HG03095 (cell line): ENCODE data around the gene PUS1.
"Not testable (repeated sequence)": the region's sequence is repeated elsewhere in the genome, so short reads cannot be mapped to it uniquely, and the experiment has no call there.

Experiments used
- ATAC-seq: cut with Tn5 transposase; IDR thresholded peaks from one replicate; pipeline ENCODE4 v1.9.1; 2021; ENCODE audit warnings: moderate library complexity; ENCODE audit not compliant: unreplicated experiment

Gene PUS1

GRCh38 chr12:131959641-131960589 lies 30.8 kb downstream of the PUS1 start:
- ATAC-seq: no peak

GRCh38 chr12:131960590-131961325 lies 31.7 kb downstream of the PUS1 start:
- ATAC-seq: not testable (repeated sequence)

GRCh38 chr12:131961328-131961727 lies 32.3 kb downstream of the PUS1 start:
- ATAC-seq: not testable (repeated sequence)

GRCh38 chr12:131962069-131962468 lies 33.0 kb downstream of the PUS1 start:
- no peak for ATAC-seq

GRCh38 chr12:131963381-131963780 lies 34.3 kb downstream of the PUS1 start:
- ATAC-seq: no peak

DNA sequence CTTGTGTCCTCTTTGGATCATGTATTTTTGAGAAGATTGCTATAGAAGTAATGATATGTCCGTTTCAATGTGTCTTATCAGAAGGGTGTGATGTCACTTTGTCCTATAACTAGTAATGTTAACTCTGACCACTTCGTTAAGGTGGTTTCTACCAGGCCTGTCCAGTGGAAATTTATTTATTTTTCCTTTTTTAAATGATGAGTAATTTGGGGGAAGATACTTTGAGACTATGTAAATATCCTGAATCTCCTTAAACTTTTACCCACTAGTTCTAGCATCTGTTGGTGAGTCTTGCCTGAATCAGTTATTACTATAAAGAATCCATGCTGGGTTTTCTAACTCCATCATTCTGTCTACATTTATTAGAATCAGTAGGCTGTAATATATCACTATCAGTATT lies 36.0 kb downstream of the PUS1 start:
- ATAC-seq: no peak

DNA sequence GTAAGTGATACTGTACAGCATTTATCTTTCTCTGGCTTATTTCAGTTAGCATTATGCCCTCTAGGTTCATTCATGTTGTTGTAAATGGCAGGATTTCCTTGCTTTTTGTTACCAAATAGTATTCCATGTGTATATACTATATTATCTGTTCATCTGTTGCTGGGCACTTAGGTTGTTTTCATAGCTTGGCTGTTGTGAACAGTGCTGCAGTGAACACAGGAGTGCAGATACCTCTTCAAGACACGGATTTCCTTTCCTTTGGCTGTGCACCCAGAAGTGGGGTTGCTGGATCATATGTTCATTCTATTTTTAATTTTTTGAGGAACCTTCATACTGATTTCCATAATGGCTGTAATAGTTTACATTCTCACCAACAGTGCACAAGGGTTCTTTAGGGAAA lies 42.1 kb downstream of the PUS1 start:
- no peak for ATAC-seq

GRCh38 chr12:131975228-131975627 lies 46.2 kb downstream of the PUS1 start:
- ATAC-seq: no peak

DNA sequence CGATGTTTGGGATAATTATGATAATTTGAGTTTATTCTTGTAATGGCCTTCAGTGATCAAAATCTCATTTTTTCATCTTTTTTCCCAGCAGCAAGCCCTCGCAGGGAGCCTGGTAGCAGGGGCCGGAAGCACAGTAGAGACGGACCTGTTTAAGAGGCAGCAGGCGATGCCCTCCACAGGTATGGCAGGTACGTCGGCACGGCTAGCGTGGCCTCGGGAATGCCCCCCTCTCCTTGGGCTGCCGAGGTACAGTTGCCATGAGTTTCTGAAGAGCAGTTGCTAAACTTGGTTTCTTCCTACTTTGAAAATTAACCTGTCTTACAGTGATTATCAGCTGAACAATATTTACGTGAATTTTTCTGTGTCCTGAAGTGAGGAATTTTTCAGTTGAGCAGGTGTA lies 50.5 kb downstream of the PUS1 start:
- no peak for ATAC-seq

DNA sequence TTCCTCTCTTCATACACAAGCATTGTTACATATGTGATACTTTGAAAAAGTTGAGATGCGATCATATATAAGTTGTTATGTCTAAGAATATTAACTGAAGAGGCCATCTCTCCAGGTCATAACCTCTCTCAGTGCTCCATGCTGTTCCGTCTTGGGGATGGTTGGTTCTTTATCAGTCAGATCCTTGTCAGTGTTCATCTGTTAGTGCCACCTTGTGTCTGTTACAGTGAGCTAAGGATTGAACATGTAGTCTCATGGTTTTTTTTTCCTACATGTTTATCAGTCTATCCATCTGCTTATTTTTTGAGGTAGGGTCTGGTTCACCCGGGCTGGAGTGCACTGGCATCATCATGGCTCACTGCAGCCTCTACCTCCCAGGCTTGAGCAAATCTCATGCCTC lies 51.2 kb downstream of the PUS1 start:
- ATAC-seq: no peak

DNA sequence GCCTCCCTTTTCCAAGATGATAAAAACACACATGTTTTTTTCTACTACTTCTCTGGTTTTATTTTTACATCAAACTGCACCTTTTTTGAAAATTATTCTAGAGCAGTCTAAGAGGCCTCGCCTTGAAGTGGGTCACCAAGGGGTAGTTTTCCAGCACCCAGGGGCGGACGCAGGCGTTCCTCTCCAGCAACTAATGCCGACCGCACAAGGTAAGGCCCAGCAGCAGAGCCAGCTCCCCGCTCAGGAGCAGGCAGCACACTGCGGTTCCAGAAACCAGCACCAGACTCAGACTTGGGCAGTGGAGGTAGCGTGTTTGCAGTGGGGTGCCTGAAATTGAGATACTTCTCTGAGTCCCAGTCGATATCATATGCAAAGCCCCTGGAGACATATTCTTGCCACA lies 52.3 kb downstream of the PUS1 start:
- ATAC-seq: no peak

- ATAC-seq: no peak
Observed at GRCh38 chr12:131982041-131982440, 53.0 kb downstream of the PUS1 start.

- ATAC-seq: no peak
Observed at GRCh38 chr12:131983026-131983425, 54.0 kb downstream of the PUS1 start.

GRCh38 chr12:131983554-131983953 lies 54.5 kb downstream of the PUS1 start:
- no peak for ATAC-seq

GRCh38 chr12:131984334-131984733 lies 55.3 kb downstream of the PUS1 start:
- no peak for ATAC-seq

DNA sequence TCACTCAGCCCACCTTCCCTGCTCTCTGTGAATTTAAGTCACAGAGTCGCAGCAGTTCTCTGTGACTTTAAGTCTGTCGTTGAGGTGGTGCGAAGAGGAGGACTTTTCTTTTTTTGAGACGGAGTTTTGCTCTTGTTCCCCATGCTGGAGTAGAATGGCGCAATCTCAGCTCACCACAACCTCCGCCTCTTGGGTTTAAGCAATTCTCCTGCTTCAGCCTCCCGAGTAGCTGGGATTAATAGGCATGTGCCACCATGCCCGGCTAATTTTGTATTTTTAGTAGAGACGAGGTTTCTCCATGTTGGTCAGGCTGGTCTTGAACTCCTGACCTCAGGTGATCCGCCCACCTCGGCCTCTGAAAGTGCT lies 56.4 kb downstream of the PUS1 start:
- ATAC-seq: not testable (repeated sequence)

- no peak for ATAC-seq
Observed at GRCh38 chr12:131986361-131986760, 57.3 kb downstream of the PUS1 start.

- ATAC-seq: no peak
Observed at GRCh38 chr12:131986910-131987309, 57.8 kb downstream of the PUS1 start.

- ATAC-seq: no peak
Observed at GRCh38 chr12:131987552-131987951, 58.5 kb downstream of the PUS1 start.

DNA sequence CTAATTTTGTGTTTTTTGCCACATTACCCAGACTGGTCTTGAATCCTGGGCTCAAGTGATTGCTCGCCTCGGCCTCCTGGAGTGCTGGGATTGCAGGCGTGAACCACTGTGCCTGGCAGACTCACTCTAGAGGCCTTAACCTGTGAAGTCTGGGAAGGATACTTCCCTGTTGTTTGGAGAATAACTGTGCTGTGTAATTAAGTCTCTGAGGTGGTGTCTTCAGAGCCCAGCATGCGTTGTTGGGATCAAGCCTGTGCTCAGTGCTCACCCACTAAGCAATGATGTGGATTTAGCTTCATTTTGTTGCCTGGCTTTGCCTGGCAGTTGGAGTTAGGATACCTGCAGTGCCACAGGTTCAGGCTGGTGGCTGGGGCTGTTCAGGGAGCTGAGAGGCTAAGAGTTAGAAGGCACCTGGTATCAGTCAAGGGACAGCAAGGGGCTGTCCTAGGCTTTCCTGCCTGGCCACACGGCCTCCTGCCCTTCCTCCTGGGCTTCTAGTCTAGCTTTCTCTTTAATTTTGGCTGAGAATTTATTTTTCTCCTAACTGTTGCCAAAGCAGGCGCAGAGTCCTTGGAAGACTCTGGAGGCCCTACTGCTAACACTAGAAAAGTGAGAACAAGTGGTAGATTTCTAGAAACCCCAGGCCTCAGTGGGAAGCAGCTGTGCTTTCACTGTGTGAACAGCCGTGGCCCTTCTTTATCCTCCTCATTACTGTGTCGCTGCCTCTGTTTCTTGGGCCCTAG lies 59.1 kb downstream of the PUS1 start:
- no peak for ATAC-seq

DNA sequence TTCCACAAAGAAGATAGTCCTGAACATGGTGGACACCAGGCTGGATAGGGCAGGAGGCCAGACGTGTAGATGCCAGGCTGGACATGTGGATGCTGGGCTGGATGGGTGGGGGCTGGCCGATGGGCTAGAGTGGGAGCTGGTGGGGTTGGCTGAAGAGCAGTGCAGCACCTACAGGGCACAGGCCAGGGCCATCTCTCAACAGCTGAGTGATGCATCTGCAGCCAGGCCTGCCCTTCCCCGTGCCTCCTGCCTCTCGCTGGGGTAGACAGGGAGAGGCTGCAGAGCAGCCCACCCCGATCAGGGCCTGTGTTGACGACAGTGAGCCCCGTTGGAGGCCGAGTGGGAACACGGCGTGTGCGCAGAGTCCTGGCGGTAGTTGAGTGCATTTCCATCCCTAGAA lies 59.9 kb downstream of the PUS1 start:
- no peak for ATAC-seq
